Measurements from ENCODE around the gene UBAP2.

The UBAP2 gene

DNA sequence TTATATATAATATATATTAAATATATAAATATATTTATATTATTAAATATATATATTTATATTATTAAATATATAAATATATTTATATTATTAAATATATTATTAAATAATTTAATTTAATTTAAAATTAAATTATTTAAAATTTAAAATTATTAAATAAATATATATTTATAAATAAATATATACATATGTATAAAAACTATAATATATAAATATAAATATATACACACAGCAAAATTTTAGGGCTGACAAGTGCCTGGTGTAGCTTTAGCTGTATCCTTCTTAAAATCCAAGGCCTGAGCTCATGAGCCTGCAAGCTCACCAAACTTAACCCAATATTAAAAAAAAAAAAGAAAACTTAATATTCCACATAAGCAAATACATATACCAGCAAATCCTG lies 53.2 kb downstream of the UBAP2 start:
- Histone ChIP-seq H3K4me2 (ENCODE audit: low read length) (no peak overlapping the region), H2AFZ (ENCODE audit: low read length) (no peak overlapping the region), H3K27me3 (ENCODE audit: insufficient read depth, low read length) (no peaks in the 10 kb centered on the region), H3F3A (ENCODE audit: insufficient read depth, low read length) (no peaks in the 10 kb centered on the region), H3K9ac (ENCODE audit: low read length) (no peak overlapping the region), H3K4me3 (ENCODE audit: low read depth, low read length, poor library complexity, severe bottlenecking) (no peak overlapping the region), H3K79me2 (ENCODE audit: insufficient read depth, low read length) (0 out of 2 replicates have a peak, but pooled peaks cover 3% of the 10 kb centered on the region), H4K20me1 (ENCODE audit: insufficient read depth, low read length) (no peaks in the 10 kb centered on the region), H3K36me3 (ENCODE audit: insufficient read depth, low read length) (peaks cover 81% of the 10 kb centered on the region), H3K4me1 (ENCODE audit: insufficient read depth, low read length, severe bottlenecking) (no peaks in the 10 kb centered on the region), H3K9me3 (ENCODE audit: low read length) (no peaks in the 10 kb centered on the region), H3K9me2 (ENCODE audit: low read depth, low read length) (no peaks in the 10 kb centered on the region), H3K27ac (ENCODE audit: low read depth, low read length, poor library complexity, severe bottlenecking) (no peak overlapping the region)
- no peak for TF ChIP-seq EZH2 (IDR thresholded peaks at IDR 0.05; ENCODE audit: borderline replicate concordance, low read length)
- TF ChIP-seq, protein P1, sequence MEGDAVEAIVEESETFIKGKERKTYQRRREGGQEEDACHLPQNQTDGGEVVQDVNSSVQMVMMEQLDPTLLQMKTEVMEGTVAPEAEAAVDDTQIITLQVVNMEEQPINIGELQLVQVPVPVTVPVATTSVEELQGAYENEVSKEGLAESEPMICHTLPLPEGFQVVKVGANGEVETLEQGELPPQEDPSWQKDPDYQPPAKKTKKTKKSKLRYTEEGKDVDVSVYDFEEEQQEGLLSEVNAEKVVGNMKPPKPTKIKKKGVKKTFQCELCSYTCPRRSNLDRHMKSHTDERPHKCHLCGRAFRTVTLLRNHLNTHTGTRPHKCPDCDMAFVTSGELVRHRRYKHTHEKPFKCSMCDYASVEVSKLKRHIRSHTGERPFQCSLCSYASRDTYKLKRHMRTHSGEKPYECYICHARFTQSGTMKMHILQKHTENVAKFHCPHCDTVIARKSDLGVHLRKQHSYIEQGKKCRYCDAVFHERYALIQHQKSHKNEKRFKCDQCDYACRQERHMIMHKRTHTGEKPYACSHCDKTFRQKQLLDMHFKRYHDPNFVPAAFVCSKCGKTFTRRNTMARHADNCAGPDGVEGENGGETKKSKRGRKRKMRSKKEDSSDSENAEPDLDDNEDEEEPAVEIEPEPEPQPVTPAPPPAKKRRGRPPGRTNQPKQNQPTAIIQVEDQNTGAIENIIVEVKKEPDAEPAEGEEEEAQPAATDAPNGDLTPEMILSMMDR (IDR thresholded peaks at IDR 0.05; ENCODE audit: low read length) = no peak

DNA sequence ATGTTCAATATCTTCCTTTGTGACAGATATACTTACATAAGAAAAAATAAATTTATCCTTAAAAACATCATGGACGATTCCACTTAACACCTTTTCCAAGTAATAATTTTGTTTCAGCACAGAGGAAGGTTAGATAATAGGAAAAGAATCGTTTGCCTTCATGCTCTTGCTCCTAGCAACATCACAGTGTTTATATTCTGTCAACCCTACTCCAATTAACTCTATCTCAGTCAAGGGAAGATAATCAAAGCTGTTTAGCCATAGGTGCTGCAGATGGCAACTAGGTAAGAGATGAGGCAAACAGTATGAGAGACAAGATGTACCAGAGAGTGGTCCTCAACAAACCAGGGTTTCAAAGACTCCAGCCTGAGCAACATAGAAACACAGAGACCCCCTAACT lies 55.6 kb downstream of the UBAP2 start:
- Histone ChIP-seq H3K79me2 (ENCODE audit: insufficient read depth, low read length) (0 out of 2 replicates have a peak, but pooled peaks cover 3% of the 10 kb centered on the region), H3K9ac (ENCODE audit: low read length) (no peak overlapping the region), H3F3A (ENCODE audit: insufficient read depth, low read length) (no peaks in the 10 kb centered on the region; the same call in 1 of the 2 replicates), H3K4me2 (ENCODE audit: low read length) (no peak overlapping the region), H3K4me1 (ENCODE audit: insufficient read depth, low read length, severe bottlenecking) (no peaks in the 10 kb centered on the region), H3K36me3 (ENCODE audit: insufficient read depth, low read length) (peaks cover 83% of the 10 kb centered on the region), H4K20me1 (ENCODE audit: insufficient read depth, low read length) (no peaks in the 10 kb centered on the region), H3K27me3 (ENCODE audit: insufficient read depth, low read length) (no peaks in the 10 kb centered on the region), H3K9me3 (ENCODE audit: low read length) (no peaks in the 10 kb centered on the region), H3K4me3 (ENCODE audit: low read depth, low read length, poor library complexity, severe bottlenecking) (no peak overlapping the region), H3K27ac (ENCODE audit: low read depth, low read length, poor library complexity, severe bottlenecking) (no peak overlapping the region), H3K9me2 (ENCODE audit: low read depth, low read length) (no peaks in the 10 kb centered on the region), H2AFZ (ENCODE audit: low read length) (no peak overlapping the region)
- TF ChIP-seq, protein P1 (IDR thresholded peaks at IDR 0.05; ENCODE audit: low read length) = no peak
- no peak for TF ChIP-seq EZH2 (IDR thresholded peaks at IDR 0.05; ENCODE audit: borderline replicate concordance, low read length)

DNA sequence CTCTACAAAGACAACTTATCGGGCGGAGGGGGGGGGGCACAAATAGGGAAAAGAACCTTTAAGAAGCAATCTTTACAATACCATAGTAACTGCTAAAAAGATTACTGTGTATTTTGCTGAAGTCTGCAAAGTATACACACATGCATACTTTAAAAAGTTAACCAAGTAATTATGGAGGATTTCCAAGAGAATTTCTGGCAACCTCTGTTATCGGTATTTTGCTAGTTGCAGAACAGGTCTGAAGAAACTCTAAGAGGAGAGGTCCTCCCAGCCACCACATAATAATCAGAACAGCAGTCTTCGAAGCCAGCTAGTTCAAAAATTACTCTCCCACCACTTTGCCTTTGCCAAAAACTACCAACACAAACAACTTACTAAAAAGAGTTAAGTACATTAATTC lies 56.1 kb downstream of the UBAP2 start:
- H4K20me1 ChIP-seq (ENCODE audit: insufficient read depth, low read length) = no peaks in the 10 kb centered on the region
- H3K9ac ChIP-seq (ENCODE audit: low read length) = no peak overlapping the region
- no peaks in the 10 kb centered on the region for H3K9me3 ChIP-seq (ENCODE audit: low read length)
- no peak overlapping the region for H3K4me3 ChIP-seq (ENCODE audit: low read depth, low read length, poor library complexity, severe bottlenecking)
- no peaks in the 10 kb centered on the region for H3K4me1 ChIP-seq (ENCODE audit: insufficient read depth, low read length, severe bottlenecking)
- H3K27ac ChIP-seq (ENCODE audit: low read depth, low read length, poor library complexity, severe bottlenecking) = no peak overlapping the region
- H2AFZ ChIP-seq (ENCODE audit: low read length) = no peak overlapping the region
- no peaks in the 10 kb centered on the region; the same call in 1 of the 2 replicates for H3F3A ChIP-seq (ENCODE audit: insufficient read depth, low read length)
- H3K27me3 ChIP-seq (ENCODE audit: insufficient read depth, low read length) = no peaks in the 10 kb centered on the region
- TF ChIP-seq EZH2 (IDR thresholded peaks at IDR 0.05; ENCODE audit: borderline replicate concordance, low read length) = no peak
- TF ChIP-seq, protein P1 (IDR thresholded peaks at IDR 0.05; ENCODE audit: low read length) = no peak
- peaks cover 81% of the 10 kb centered on the region for H3K36me3 ChIP-seq (ENCODE audit: insufficient read depth, low read length)
- H3K9me2 ChIP-seq (ENCODE audit: low read depth, low read length) = no peaks in the 10 kb centered on the region
- H3K79me2 ChIP-seq (ENCODE audit: insufficient read depth, low read length) = 0 out of 2 replicates have a peak, but pooled peaks cover 3% of the 10 kb centered on the region
- no peak overlapping the region for H3K4me2 ChIP-seq (ENCODE audit: low read length)

All from OCI-LY1 (cell line).